ENCODE data around the gene CTPS1. TPM values are rescaled to one million over a fixed set of nuclear protein-coding genes. Genes with fewer than 3 reads are reported as not detected.

CTPS1 gene
- total and polyA plus RNA-seq, 2 of the 13 experiments (the other 11 are each of a cell fraction or from before 2014, with no cell fraction given) = 9.6 to 42.8 TPM

GRCh38 chr1:41046347-41046775 lies 66.9 kb downstream of the CTPS1 start:
- no peak for FAIRE-seq

GRCh38 chr1:41048540-41048939 lies 69.0 kb downstream of the CTPS1 start:
- Histone ChIP-seq H3K4me1 (ENCODE audit: insufficient read depth, low read length) (no peaks in the 10 kb centered on the region), H4K20me1 (ENCODE audit: insufficient read depth, low read length) (no peaks in the 10 kb centered on the region), H3K27ac (ENCODE audit: extremely low read length, insufficient read depth, low read length) (no peak overlapping the region), H3K9ac (ENCODE audit: insufficient read depth, low read depth, low read length) (no peak overlapping the region; the same call in 1 of the 2 replicates), H2AFZ (ENCODE audit: low read length) (no peak overlapping the region), H3K4me2 (ENCODE audit: low read depth, low read length) (no peak overlapping the region), H3K27me3 (ENCODE audit: control insufficient read depth in 1 of 2, insufficient read depth in 2 of 2, low read length in 2 of 2) (no peaks in the 10 kb centered on the region), H3K79me2 (ENCODE audit: insufficient read depth, low read length) (no peaks in the 10 kb centered on the region), H3K9me3 (ENCODE audit: low read length) (no peaks in the 10 kb centered on the region), H3K36me3 (replicated peaks in 1 of 2; ENCODE audit: control insufficient read depth in 1 of 2, insufficient read depth in 2 of 2, low read length in 2 of 2) (peaks cover 29 to 73% of the 10 kb centered on the region in 2 experiments), H3K4me3 (replicated peaks in 1 of 3; ENCODE audit: insufficient read depth in 1 of 3, low read depth in 2 of 3, low read length in 3 of 3) (no peak overlapping the region)
- ChIA-PET CTCF (ENCODE audit: low intra/inter-chr PET ratio, low total read pairs) (no interaction called here), POLR2A (no interaction called here)
- in situ Hi-C loops (cut with HindIII; ENCODE audit: extremely low pct_ligation_motif_present, low pct_unique_long_range_greater_than_20kb) = no loop called here
- BruUV-seq (replicated peaks) = no TSS peak
- ATAC-seq = no peak
- 86% methylated on average over 3 of the region's 3 CpGs for WGBS (ENCODE audit: low lambda C conversion rate)
- DNase-seq (ENCODE audit: low spot score) = no peak
- no peak for FAIRE-seq
- intact Hi-C loops (cut with micrococcal nuclease; ENCODE audit: unreplicated experiment) = no loop called here
- no peak for TF ChIP-seq GPN1 (CRISPR knock-in tag; IDR thresholded peaks at IDR 0.05; ENCODE audit: borderline replicate concordance)
- TF ChIP-seq POLR2A (IDR thresholded peaks at IDR 0.05; ENCODE audit: insufficient read depth in 1 of 2, low read depth in 2 of 2, low read length in 2 of 2) = no peak
- TF ChIP-seq SRF (IDR thresholded peaks at IDR 0.05; ENCODE audit: low read depth, low read length) = no peak
- no peak for TF ChIP-seq SNAI1 (CRISPR knock-in tag; IDR thresholded peaks at IDR 0.05; ENCODE audit: borderline replicate concordance)
- TF ChIP-seq ZNF10 (CRISPR knock-in tag; IDR thresholded peaks at IDR 0.05; ENCODE audit: borderline replicate concordance, low read depth) = no peak
- TF ChIP-seq SALL2 (CRISPR knock-in tag; IDR thresholded peaks at IDR 0.05) = no peak
- no peak for TF ChIP-seq CHCHD3 (CRISPR knock-in tag; IDR thresholded peaks at IDR 0.05)
- no peak for TF ChIP-seq KAT7 (CRISPR knock-in tag; IDR thresholded peaks at IDR 0.05; ENCODE audit: borderline replicate concordance)
- no peak for TF ChIP-seq PHF21A (CRISPR knock-in tag; IDR thresholded peaks at IDR 0.05)
- no peak for TF ChIP-seq PRDM15 (CRISPR knock-in tag; IDR thresholded peaks at IDR 0.05)
- TF ChIP-seq ZNF383 (CRISPR knock-in tag; IDR thresholded peaks at IDR 0.05; ENCODE audit: borderline replicate concordance) = no peak

More at GRCh38 chr1:41046347-41046775, 66.9 kb downstream of the CTPS1 start:
- no peaks in the 10 kb centered on the region for H3K79me2 ChIP-seq (ENCODE audit: insufficient read depth, low read length)
- no peaks in the 10 kb centered on the region for H3K27me3 ChIP-seq (ENCODE audit: control insufficient read depth in 1 of 2, insufficient read depth in 2 of 2, low read length in 2 of 2)
- in situ Hi-C loops (cut with HindIII; ENCODE audit: extremely low pct_ligation_motif_present, low pct_unique_long_range_greater_than_20kb) = no loop called here
- ChIA-PET CTCF (ENCODE audit: low intra/inter-chr PET ratio, low total read pairs) (no interaction called here), POLR2A (no interaction called here)
- no peak for TF ChIP-seq POLR2AphosphoS5 (IDR thresholded peaks at IDR 0.05; ENCODE audit: low read depth, low read length)
- no peak for TF ChIP-seq NFE2L2 (IDR thresholded peaks at IDR 0.05; ENCODE audit: low read length)
- no peak for TF ChIP-seq ZFP41 (CRISPR knock-in tag; IDR thresholded peaks at IDR 0.05; ENCODE audit: borderline replicate concordance)
- no peak for TF ChIP-seq ZNF740 (CRISPR knock-in tag; IDR thresholded peaks at IDR 0.05)
- TF ChIP-seq SRSF1 (optimal IDR thresholded peaks at IDR 0.05; ENCODE audit: low read depth, low read length) = no peak
- TF ChIP-seq CENPT (CRISPR knock-in tag; IDR thresholded peaks at IDR 0.05; ENCODE audit: low read depth) = no peak
- peaks cover 28 to 62% of the 10 kb centered on the region in 2 experiments for H3K36me3 ChIP-seq (replicated peaks in 1 of 2; ENCODE audit: control insufficient read depth in 1 of 2, insufficient read depth in 2 of 2, low read length in 2 of 2)
- H3K9me3 ChIP-seq (ENCODE audit: low read length) = no peaks in the 10 kb centered on the region
- WGBS (ENCODE audit: low lambda C conversion rate) = 96% methylated on average over 10 of the region's 10 CpGs
- H3K9ac ChIP-seq (ENCODE audit: insufficient read depth, low read depth, low read length) = no peak overlapping the region
- intact Hi-C loops (cut with micrococcal nuclease; ENCODE audit: unreplicated experiment) = no loop called here
- H2AFZ ChIP-seq (ENCODE audit: low read length) = no peak overlapping the region
- H3K4me1 ChIP-seq (ENCODE audit: insufficient read depth, low read length) = no peaks in the 10 kb centered on the region
- H3K27ac ChIP-seq (ENCODE audit: extremely low read length, insufficient read depth, low read length) = no peak overlapping the region
- DNase-seq (ENCODE audit: low spot score) (no peak), ATAC-seq (no peak)
- no TSS peak for BruUV-seq (replicated peaks)
- no peak overlapping the region for H3K4me2 ChIP-seq (ENCODE audit: low read depth, low read length)
- no peak overlapping the region for H3K4me3 ChIP-seq (replicated peaks in 1 of 3; ENCODE audit: insufficient read depth in 1 of 3, low read depth in 2 of 3, low read length in 3 of 3)
- H4K20me1 ChIP-seq (ENCODE audit: insufficient read depth, low read length) = no peaks in the 10 kb centered on the region
